ENCODE data around the gene UBB. TPM values are rescaled to one million over a fixed set of nuclear protein-coding genes. Genes with fewer than 3 reads are reported as not detected.

The UBB gene
- 100 to 1,000 TPM; 606 to 678 (median 615) TPM for total RNA-seq

DNA sequence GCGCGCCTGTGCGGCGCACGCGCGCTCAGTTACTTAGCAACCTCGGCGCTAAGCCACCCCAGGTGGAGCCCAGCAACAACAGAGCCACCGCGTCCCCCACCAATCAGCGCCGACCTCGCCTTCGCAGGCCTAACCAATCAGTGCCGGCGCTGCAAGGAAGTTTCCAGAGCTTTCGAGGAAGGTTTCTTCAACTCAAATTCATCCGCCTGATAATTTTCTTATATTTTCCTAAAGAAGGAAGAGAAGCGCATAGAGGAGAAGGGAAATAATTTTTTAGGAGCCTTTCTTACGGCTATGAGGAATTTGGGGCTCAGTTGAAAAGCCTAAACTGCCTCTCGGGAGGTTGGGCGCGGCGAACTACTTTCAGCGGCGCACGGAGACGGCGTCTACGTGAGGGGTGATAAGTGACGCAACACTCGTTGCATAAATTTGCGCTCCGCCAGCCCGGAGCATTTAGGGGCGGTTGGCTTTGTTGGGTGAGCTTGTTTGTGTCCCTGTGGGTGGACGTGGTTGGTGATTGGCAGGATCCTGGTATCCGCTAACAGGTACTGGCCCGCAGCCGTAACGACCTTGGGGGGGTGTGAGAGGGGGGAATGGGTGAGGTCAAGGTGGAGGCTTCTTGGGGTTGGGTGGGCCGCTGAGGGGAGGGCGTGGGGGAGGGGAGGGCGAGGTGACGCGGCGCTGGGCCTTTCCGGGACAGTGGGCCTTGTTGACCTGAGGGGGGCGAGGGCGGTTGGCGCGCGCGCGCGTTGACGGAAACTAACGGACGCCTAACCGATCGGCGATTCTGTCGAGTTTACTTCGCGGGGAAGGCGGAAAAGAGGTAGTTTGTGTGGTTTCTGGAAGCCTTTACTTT lies at the start of gene UBB:
UBB (plus strand) TSS at position 452 of the 856 bp plus-strand sequence. CDS start 817 bp downstream, outside the sequence.
- WGBS, 2 donors, result 0 to 1% methylated on average over 59 to 67 of the region's 67 CpGs
- H3K4me3 ChIP-seq (ENCODE audit: low read depth, poor library complexity, severe bottlenecking), result peak within 1 kb of the TSS; percentile 55
- TF ChIP-seq CTCF (IDR thresholded peaks at IDR 0.05), result no peak
- TF ChIP-seq POLR2A (IDR thresholded peaks at IDR 0.05), result peak in 1 of 2 donors; percentile 99
- intact Hi-C loops (cut with DNase I; ENCODE audit: low total_unique reads), result no loop called here
- DNase-seq (ENCODE audit: low spot score in 2 of 2), result peak; percentile 95 to 99

- no peak for DNase-seq (ENCODE audit: low spot score in 2 of 2)
- WGBS, 2 donors, result 91 to 96% methylated on average over 3 of the region's 3 CpGs
- TF ChIP-seq CTCF (IDR thresholded peaks at IDR 0.05) (no peak), POLR2A (IDR thresholded peaks at IDR 0.05) (no peak)
- no peak overlapping the region for H3K4me3 ChIP-seq (ENCODE audit: low read depth, poor library complexity, severe bottlenecking)
- intact Hi-C loops (cut with DNase I; ENCODE audit: low total_unique reads), result no loop called here
These were observed 42.5 kb upstream of the UBB start for GRCh38 chr17:16338391-16338790.

DNA sequence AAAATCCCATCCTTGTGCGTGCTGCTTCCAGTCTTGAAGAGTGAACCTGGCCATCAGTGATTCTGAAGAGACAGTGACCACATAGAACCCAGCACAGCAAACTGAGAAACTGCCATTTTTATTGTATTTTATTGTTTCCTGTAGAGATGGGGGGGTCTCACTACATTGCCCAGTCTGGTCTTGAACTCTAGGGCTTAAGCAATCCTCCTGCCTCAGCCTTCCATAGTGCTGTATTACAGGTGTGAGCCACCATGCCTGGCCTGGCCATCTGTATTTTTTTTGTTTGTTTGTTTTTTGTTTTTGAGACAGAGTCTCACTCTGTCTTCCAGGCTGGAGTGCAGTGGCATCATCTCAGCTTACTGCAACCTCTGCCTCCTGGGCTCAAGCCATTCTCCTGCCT lies 41.5 kb upstream of the UBB start:
- intact Hi-C loops (cut with DNase I; ENCODE audit: low total_unique reads), result no loop called here
- WGBS, 2 donors, result 100% methylated on average over 1 of the region's 1 CpG
- TF ChIP-seq CTCF (IDR thresholded peaks at IDR 0.05) (no peak), POLR2A (IDR thresholded peaks at IDR 0.05) (no peak)
- no peak for DNase-seq (ENCODE audit: low spot score in 2 of 2)
- H3K4me3 ChIP-seq (ENCODE audit: low read depth, poor library complexity, severe bottlenecking), result no peak overlapping the region

GRCh38 chr17:16339959-16340358 lies 40.9 kb upstream of the UBB start:
- WGBS, 2 donors, result 93 to 100% methylated on average over 1 of the region's 1 CpG
- intact Hi-C loops (cut with DNase I; ENCODE audit: low total_unique reads), result no loop called here
- no peak for DNase-seq (ENCODE audit: low spot score in 2 of 2)
- no peak overlapping the region for H3K4me3 ChIP-seq (ENCODE audit: low read depth, poor library complexity, severe bottlenecking)
- TF ChIP-seq CTCF (IDR thresholded peaks at IDR 0.05), result no peak
- TF ChIP-seq POLR2A (IDR thresholded peaks at IDR 0.05), result no peak

- H3K4me3 ChIP-seq (ENCODE audit: low read depth, poor library complexity, severe bottlenecking), result no peak overlapping the region
- WGBS, 2 donors, result 57 to 63% methylated on average over 3 to 4 of the region's 4 CpGs
- TF ChIP-seq CTCF (IDR thresholded peaks at IDR 0.05), result no peak
- no peak for TF ChIP-seq POLR2A (IDR thresholded peaks at IDR 0.05)
- DNase-seq (ENCODE audit: low spot score in 2 of 2), result no peak
- intact Hi-C loops (cut with DNase I; ENCODE audit: low total_unique reads), result no loop called here
These were observed 37.9 kb upstream of the UBB start for GRCh38 chr17:16342979-16343378.
